Activated gamma-delta T cell (primary cell): ENCODE measurements around the gene KIF12.

ENCODE experiments used
- DNase-seq: peaks from one replicate; lab custom pipeline; 2025; lab: John Stamatoyannopoulos, UW

Gene KIF12

DNA sequence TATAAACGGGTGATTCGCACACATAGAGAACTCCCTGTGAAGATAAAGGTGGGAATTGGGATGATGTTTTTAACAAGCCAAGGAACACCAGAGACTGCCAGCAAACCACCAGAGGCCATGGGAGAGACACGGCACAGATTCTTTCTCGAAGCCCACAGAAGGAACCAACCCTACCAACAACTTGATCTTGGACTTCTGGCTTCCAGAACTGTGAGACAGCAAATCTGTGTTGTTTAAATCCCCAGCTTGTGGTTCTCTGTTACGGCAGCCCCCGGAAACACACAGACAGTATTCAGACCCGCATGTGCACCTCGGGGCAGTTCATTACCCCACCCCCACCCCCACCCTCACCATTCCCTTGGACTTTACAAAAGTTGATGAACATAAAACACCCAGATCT, 33.8 kb downstream of the KIF12 start:
- no peak for DNase-seq

DNA sequence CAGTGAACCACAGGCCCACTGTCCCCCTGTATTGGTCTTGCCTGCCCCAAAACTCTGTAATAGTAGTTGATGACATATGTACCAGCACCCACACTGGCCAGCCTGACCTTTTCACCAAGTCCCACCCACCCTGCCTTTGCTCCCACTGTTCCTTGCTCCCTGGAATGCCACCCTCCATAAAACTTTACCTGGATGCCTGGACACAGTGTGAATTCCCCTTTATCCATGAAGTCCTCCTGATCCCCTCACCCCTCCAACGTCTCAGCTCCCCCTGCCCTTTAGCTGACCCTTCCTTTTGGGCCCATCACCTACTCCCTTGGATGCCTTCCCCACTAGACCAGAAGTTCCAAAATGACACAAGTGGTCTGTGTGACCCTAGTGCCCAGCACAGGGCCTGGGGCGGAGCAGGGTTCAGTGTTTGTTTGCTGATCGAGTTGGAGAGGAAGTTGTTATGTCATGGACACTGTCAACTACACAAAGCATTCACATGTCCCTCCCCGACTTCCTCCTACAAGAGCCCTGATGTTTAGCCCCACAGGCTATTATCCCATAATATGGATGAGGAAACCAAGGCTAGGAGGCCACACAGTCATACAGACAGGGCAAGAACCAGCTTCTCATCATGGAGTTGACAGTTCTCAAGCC, 37.1 kb downstream of the KIF12 start:
- DNase-seq, result no peak

DNA sequence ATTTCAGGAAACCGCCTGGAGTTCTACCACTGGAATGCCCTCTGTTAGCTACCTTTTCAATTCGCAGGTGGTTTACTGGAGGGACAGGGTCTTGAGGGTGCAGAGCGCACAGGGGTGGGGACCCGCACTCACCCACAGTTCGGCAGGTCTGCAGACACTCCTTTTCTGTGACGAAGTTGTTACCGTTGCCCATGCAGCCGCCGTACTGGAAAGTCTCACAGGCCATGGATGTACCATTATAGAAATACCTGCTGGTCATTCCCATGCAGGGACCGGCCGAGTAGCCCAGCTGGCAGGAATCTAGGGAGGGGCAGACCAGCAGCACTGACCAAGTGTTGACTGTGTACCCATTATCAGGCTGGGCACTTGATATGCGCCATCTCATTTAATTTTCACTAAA, 37.8 kb downstream of the KIF12 start:
- no peak for DNase-seq

DNA sequence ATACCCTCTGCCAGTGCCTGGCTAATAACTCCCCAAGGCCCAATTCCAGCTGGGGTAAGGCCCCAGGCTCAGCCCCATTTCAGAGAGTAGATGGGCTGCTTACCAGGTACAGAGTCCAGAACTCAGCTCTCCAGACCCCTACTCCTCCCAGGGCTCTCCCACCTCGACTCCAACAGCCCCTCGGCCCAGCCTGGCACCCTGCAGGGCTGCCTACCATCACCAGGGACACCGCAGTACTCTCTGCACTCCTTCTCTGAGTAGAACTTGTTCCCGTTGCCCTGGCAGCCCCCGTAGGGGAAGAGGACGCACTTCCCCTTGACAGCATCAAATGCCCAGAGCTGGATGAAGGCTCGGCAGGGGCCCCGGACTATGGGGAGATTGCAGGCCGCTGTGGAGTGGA, 38.4 kb downstream of the KIF12 start:
- DNase-seq, result no peak

DNA sequence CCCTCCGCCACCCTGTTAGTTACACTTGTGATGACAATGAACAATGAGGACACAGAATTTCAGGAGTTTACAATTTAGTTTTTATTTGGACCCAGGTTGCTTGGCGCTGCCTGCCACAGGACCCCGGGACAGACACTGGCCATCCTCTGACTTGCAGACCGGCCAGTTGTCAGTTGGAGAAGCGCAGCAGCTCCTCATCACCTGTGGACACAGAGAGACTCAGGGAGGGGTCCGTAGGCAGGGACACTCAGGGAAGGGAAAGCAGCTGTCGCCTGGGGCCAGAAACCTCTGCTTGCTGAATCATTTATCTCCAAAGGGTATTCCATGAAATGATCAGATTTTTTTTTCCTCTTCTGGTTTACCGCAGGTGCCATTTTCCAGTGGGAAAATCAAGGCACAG, 39.0 kb downstream of the KIF12 start:
- DNase-seq, result no peak

DNA sequence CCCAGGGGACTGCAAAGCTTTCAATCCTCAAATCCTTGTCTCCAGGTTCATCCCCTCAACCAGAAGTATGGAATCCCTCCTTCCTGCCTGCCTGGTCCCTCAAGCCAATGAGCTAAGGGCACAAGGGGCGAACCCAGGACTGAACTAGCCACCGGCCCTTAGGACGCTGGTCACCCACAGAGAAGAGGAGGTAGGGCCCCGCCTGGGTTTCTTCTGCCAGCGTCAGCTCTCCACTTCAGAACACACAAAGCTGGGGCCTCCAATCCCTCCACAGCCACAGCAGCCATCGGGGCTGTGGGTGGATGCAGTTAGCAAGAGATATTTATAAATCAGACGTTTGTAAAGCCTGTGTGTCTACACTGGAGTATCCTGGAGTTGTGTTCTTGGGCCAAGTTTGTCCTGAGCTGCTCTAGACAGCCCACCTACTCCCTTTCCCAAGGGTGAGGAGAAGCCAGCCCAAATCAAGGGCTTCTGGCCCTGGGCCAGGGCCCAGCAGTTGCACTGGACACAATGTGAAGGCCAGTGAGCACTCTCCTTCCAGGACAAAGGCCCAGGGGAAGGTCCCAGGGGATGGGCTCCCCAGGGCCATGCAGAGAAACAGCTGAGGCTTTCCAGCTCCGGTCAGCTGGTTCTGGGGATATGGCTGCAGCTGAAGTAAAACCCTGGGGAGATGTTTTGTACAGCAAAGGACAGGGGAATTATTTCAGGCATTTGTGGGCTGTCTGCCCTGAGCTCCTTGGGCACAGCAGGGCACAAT, 39.9 kb downstream of the KIF12 start:
- DNase-seq, result no peak

DNA sequence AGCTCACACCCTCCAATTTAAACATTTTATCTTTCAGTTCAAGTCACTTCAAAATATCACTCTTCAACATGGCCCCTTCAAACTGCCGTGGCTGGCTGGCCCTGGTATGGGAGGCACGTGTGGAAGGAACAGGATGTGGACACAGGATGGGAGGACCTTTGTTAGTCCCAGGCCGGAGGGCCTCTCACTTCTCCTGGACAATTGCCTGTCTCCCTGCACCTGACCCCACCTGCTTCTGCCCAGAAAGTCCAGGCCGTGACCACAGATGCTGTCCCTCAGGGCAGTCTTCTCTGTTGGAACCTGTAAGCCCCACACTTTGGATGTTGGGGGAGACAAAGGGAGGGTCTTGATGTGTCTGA, 40.4 kb downstream of the KIF12 start:
- no peak for DNase-seq

DNA sequence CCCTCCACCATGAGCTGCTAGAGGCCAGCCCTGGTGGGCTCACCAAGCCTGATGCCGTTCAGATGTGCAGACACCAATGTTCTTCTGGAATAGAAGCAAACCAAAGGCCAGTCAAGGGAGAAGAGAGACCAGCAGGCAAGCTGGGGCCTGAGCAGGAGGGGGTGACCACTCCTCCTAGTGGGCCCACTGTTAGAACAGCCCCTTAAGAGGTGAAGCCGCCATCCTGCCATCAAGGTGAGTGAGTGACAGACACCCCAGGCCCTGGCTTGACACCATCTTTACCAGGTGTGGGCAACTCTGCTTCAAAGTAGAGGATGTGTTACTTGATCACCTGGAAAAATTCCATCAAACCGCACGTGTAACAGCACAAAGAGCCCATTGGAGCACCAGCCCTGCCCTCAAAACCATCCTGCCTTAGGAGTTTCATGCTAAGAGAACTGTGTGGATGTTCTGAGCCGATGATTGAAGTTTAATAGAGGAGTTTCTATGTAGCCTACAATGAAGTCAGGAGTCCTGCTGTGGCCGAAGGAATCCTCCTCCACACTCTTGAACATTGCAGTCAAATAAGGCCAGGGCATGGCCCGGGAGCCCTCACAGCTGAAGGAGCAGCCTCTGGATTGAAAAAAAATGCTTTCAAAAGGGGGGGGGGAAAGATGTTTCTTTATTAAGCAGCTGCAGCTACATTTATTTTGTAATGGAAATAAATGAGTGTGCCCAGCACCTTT, 41.8 kb downstream of the KIF12 start:
- no peak for DNase-seq

DNA sequence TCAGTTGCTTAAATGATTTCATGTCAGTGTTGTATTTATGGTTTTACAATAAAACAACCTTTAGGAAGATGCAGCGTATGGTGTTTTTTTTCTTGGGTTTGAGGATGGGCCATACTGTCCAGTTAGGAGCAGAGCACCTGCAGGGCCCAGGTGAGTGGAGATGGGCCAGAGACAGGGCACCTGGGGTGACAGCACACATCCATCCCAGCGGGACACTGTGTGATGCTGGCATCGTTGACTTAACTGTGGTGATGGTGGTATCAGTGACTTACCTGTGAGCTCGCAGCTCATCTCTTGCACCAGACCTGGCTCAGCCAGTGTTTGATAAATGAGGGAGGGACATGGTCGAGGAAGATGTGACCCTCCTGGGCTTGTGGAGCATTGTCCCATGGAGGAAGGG, 42.6 kb downstream of the KIF12 start:
- no peak for DNase-seq

DNA sequence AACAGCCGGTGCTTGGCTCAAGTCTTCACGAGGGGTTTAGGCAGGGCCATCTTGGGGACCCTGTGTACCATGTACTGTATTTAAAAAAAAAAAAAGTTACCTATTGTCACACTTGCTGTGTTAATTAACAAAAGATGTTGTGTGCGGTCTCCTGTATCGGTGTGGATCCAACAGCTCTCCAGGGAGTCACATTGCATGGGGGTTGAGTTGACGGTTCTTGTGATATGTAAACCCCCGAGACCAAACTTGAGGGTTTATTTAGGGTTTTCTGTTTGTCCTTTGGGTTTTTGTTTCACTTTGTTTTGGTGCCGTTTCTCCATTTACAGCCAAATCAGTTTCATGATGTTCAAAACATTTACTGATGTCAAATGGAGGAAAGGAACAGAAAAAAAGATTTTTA, 43.2 kb downstream of the KIF12 start:
- no peak for DNase-seq

DNA sequence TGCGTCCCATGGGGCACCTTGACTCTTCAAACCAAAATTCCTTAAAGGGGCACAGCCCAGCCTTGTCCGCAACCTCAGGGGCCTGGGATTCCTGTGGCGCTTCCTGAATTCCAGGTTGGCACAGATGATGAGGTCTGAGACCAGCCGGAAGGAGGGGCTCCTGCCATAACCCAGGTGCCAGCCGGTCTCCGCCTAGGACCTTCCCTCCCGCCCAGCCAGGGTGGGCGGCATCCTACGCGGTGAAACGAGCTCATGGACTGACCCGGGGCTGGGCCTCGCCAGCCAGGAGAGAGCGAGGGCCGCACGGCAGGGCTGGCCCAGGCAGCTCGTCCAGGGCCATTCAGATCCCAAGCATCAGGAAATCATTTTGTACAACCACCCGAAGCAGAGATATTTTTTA, 44.0 kb downstream of the KIF12 start:
- no peak for DNase-seq

DNA sequence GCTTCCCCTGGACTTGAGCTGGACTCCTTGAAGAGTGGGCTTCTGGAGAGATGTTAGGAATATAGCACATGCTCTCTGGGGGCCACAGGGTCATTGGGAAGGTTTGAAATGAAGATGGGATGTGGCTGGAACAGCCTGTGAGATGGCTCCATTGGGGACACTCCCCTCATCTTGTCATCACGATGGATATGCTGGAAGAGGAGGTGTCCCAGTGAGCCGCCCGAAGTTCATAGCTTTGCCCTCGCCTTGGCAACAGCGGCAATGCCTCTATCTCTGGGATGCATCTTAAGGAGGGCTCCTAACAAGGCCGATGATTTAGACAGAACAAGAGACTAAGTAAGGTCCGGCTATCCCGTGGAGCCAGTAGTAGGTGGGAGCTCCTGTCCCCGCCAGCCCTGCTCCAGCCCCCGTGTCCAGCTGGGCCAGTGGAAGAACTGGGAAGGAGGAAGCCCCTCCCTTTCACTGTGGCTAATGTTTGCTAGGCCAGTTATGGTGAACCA, 44.9 kb downstream of the KIF12 start:
- no peak for DNase-seq

DNA sequence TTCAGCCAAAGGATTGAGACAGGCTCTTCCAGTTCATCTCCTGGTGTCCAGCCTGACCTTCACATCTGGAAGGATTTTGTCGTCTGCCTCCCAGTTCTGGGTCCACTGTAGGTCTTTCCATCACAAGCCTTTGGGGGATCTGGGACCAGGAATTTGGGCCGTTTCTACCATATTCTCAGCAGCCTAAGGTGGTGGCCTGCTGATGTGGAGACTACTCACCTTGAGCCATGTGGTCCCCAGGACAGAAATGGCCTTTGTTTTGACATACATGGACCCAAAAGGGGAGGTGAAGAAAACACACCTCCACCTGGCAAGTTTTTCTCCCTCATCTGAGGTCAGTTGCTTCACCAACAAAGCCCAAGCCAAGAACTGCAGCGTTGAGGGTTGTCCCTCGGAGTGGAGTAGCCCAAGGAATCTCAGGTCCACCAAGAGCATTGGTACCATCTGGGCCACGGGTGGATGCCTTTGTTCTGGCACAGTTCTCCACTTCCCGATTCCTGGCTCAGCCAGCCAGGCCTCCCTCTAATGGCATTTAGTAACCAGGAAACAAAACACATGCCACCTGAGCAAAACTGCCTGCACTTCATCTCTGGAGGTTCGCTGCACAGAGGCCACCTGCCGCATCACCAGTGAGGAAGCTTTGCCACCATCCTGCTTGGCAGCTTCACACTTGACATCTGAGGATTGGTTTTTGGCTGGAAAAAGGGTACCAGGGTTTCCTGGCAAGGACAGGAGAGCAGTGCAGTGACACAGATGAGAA, 45.7 kb downstream of the KIF12 start:
- no peak for DNase-seq

DNA sequence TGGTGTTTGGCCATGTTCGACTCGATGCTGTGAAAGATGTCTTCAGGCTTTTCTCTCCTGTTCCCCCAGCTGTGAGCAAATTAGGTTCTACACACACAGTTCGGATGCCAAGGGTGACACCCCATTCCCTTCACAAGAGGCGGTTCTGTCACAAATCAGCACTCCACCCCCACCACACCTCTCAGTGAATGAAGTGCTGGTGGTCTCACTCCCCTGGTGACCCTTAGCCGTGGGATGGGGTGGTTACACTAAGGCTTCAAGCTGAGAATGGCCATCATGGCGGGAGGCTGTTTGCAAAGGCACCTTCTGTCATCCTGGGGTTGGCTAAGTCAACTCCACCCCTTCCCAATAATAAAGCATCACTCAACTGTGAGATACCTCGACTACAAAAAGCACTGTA, 47.4 kb downstream of the KIF12 start:
- no peak for DNase-seq

DNA sequence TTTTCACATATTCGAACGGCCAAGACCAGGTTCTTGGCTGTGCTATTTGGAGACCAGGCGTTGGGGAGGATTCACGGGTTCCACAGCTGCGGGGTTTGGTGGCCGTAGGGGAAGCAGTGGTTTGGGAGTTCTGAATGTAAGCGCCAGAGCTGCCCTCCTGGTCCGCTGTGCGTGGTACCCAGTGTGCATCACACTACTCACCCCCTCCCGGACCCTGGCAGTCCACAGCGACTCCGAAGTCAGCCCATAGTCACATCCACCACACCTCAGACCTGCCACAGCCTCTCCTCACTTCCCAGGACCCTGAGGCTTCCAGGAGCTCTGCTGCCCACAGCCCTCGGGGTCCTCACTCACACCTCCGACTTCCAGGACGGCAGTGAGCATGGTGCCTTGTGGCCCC, 47.8 kb downstream of the KIF12 start:
- DNase-seq, result no peak

DNA sequence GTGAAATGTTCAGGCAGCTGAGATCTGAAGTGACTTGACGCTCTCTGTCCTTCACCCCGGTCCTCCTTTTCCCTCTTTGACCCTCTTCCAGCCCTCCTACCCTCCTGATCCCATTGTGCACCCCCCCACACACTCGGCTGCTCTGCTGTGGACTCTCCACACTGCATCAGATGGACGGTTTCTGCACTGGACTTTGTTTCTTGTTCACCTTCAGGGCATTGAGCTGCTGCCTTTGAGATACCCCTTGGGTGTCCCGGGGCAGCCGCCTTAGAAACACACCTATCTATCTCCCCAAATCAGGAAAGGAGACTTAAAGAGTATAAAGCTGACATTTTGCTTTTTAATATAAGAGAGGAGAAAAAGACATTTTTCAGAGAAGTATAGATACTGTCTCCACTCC, 48.4 kb downstream of the KIF12 start:
- no peak for DNase-seq

DNA sequence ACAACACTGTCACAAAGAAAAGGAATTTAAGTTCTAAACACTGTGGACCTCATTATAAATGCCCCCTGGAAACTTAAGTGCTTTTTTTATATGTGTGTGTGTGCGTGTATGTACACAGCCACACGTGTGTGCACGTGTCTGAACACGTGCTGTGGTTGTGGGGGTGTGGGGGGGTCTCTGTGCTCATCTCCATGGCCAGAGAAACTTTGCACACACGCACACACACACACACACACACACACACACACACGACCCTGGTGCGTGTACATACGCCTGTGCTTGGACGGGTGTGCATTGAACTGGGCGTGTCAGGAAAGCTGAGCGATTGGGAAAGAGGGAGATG, 48.9 kb downstream of the KIF12 start:
- no peak for DNase-seq

DNA sequence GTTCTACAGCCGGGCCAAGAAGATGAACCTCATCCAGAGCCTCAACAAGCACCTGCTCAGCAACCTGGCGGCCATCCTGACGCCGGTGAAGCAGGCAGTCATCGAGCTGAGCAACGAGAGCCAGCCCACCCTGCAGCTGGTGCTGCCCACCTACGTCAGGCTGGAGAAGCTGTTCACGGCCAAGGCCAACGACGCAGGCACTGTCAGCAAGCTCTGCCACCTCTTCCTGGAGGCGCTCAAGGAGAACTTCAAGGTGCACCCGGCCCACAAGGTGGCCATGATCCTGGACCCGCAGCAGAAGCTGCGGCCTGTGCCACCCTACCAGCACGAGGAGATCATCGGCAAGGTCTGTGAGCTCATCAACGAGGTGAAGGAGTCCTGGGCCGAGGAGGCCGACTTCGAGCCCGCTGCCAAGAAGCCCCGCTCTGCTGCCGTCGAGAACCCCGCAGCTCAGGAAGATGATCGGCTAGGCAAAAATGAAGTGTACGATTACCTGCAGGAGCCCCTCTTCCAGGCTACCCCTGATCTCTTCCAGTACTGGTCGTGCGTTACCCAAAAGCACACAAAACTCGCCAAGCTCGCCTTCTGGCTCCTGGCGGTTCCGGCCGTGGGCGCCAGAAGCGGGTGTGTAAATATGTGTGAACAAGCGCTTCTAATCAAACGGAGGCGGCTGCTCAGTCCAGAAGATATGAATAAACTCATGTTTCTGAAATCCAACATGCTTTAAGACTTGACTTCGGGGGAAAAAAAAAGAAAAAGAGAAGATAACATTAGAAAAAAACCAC, 49.5 kb downstream of the KIF12 start:
- DNase-seq, result no peak

DNA sequence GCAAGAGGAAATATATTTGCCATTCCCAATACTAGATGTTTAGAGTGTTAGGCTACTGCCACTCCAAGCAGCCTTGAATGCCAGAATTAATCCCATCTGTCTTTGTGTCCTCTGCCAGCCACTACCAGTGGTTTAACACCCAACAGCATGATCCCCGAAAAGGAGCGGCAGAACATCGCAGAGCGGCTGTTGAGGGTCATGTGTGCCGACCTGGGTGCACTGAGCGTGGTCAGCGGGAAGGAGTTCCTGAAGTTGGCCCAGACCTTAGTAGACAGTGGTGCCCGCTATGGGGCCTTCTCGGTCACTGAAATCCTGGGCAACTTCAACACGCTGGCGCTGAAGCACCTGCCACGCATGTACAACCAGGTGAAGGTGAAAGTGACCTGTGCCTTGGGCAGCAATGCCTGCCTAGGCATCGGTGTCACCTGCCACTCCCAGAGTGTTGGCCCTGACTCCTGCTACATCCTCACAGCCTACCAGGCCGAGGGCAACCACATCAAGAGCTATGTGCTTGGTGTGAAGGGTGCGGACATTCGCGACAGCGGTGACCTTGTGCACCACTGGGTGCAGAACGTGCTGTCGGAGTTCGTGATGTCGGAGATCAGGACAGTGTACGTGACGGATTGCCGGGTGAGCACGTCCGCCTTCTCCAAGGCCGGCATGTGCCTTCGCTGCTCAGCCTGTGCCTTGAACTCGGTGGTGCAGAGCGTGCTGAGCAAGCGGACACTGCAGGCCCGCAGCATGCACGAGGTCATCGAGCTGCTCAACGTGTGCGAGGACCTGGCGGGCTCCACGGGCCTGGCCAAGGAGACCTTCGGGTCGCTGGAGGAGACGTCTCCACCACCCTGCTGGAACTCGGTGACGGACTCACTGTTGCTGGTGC, 50.3 kb downstream of the KIF12 start:
- DNase-seq, result no peak

DNA sequence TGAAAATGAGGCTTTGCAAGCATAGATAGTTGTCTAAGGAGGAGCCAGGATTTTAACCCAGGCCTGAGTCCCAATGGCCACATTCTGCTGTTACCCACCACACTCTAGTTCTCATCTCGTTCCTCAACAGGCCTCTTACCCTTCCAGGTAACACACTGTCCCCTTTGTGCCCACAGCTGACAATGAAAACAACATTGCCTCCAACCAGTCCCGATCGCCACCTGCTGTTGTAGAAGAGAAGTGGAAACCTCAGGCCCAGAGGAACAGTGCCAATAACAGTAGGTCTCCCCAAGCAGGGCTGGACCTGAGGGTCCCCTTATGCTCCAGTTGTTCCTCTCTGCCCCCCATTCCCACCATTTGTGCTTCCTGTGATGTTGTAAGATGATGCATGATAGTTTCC, 51.4 kb downstream of the KIF12 start:
- no peak for DNase-seq

DNA sequence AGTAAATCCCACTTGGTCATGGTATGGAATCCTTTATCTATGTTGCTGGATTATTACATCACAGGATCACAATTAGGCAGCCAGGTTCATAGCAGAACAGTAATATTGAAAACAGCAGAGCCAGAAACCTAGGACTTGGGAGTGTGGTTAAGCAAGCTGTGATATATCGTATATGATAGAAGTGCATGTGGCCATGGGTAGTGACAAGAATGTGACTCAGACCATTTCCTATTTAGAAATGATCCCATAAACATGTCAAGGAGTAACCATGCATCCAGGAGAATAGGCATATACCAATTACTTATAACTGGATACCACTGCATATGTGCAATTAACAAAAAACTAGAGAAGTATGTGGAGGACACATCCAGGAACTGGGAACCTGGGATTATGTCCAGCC, 52.2 kb downstream of the KIF12 start:
- no peak for DNase-seq
